Tibial artery (tissue), 4 donors: ENCODE measurements around the gene PIR.

Experiments
- DNase-seq, 2 donors: peaks; one replicate each; pipeline ENCODE4 v3.0.0-alpha.2; 2019
- H3K27ac ChIP-seq, 2 donors: fragments of 200-600 bp; sonication (generic) in 1 of 2; 1 replicate in 1 of 2; 2 replicates in 1 of 2; pipeline ENCODE4 v1.5.1; 2018 to 2019; ENCODE audit warnings: mild to moderate bottlenecking in 1 of 2
- H3K27me3 ChIP-seq, 2 donors: fragments of 200-600 bp; sonication (generic) in 1 of 2; one replicate each; pipeline versions ENCODE4 v1.5.1 to v1.6.0; 2016 to 2019
- H3K36me3 ChIP-seq, 3 donors: fragments of 200-600 bp; sonication (generic) in 2 of 3; one replicate each; pipeline ENCODE4 v1.5.1; 2016 to 2019; ENCODE audit warnings: mild to moderate bottlenecking in 2 of 3
- H3K4me1 ChIP-seq, 4 donors: fragments of 200-600 bp; sonication (generic) in 2 of 4; 1 replicate in 3 of 4; 2 replicates in 1 of 4; pipeline ENCODE4 v1.5.1; 2016 to 2019
- H3K4me3 ChIP-seq, 2 donors: fragments of 200-600 bp; sonication (generic) in 1 of 2; 1 replicate in 1 of 2; 2 replicates in 1 of 2; pipeline ENCODE4 v1.5.1; 2018 to 2019; ENCODE audit warnings: mild to moderate bottlenecking in 2 of 2
- H3K9me3 ChIP-seq, 3 donors: fragments of 200-600 bp; sonication (generic) in 1 of 3; one replicate each; pipeline ENCODE4 v1.5.1; 2016 to 2019
- CTCF ChIP-seq, 2 experiments: fragments of 200-600 bp in 1 of 2; fragments of 450-650 bp in 1 of 2; IDR thresholded peaks; one replicate each; pipeline ENCODE4 v1.5.1; 2017 to 2019; ENCODE audit warnings: antibody characterized with exemption in 2 of 2, mild to moderate bottlenecking in 1 of 2, moderate library complexity in 1 of 2
- intact Hi-C: fragments of 100-400 bp; cut with DNase I; formaldehyde crosslinking; loops from one replicate; pipeline ENCODE4 v1.15.0; 2023; ENCODE audit warnings: low total_unique reads

The PIR gene

GRCh38 chrX:15435836-15436619, 57.1 kb downstream of the PIR start:
- intact Hi-C loops, result no loop called here

GRCh38 chrX:15434205-15434604, 58.9 kb downstream of the PIR start:
- Histone ChIP-seq H3K27me3 (no peaks in the 10 kb centered on the region), H3K4me3 (no peak overlapping the region), H3K27ac (no peak overlapping the region), H3K36me3 (no peaks in the 10 kb centered on the region), H3K4me1 (no peaks in the 10 kb centered on the region), H3K9me3 (no peaks in the 10 kb centered on the region)
- no peak for TF ChIP-seq CTCF (IDR thresholded peaks at IDR 0.05)
- no peak for DNase-seq
- intact Hi-C loops, result no loop called here

More at GRCh38 chrX:15435836-15436619, 57.1 kb downstream of the PIR start:
- no peak for TF ChIP-seq CTCF (IDR thresholded peaks at IDR 0.05)
- DNase-seq, result no peak
- H3K27ac ChIP-seq, result no peak overlapping the region
- H3K4me3 ChIP-seq, result no peak overlapping the region
- H3K27me3 ChIP-seq, result no peaks in the 10 kb centered on the region
- H3K36me3 ChIP-seq, result no peaks in the 10 kb centered on the region
- no peaks in the 10 kb centered on the region for H3K4me1 ChIP-seq
- no peaks in the 10 kb centered on the region for H3K9me3 ChIP-seq

- Histone ChIP-seq H3K27me3 (no peaks in the 10 kb centered on the region), H3K27ac (no peak overlapping the region), H3K4me3 (no peak overlapping the region), H3K36me3 (no peaks in the 10 kb centered on the region), H3K9me3 (no peaks in the 10 kb centered on the region), H3K4me1 (no peaks in the 10 kb centered on the region)
- intact Hi-C loops, result no loop called here
- DNase-seq, result no peak
- no peak for TF ChIP-seq CTCF (IDR thresholded peaks at IDR 0.05)
Measured at GRCh38 chrX:15430584-15430983, 62.5 kb downstream of the PIR start.

DNA sequence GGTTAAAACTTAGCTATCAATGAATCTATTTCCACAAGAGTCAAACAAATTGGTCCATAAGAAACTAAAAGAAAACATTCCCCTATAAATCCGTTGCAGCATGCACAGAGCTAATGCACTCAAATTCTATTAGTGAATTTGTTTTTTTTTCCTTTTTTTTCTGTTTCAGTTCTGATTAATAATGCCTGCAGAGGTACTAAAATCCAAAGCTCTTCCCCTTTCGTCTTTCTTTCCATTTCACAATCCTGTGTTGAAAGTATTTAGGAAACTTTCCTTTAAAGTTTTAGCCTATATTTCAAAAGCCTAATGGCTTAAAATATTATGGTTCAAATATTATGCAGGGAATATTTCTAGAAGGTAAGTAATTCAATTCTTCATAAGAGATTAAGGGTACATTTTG, 63.1 kb downstream of the PIR start:
- H3K27me3 ChIP-seq, result no peaks in the 10 kb centered on the region
- H3K4me1 ChIP-seq, result no peaks in the 10 kb centered on the region
- no peak overlapping the region for H3K4me3 ChIP-seq
- no peak for DNase-seq
- no peaks in the 10 kb centered on the region for H3K36me3 ChIP-seq
- H3K9me3 ChIP-seq, result no peaks in the 10 kb centered on the region
- TF ChIP-seq CTCF (IDR thresholded peaks at IDR 0.05), result no peak
- no peak overlapping the region for H3K27ac ChIP-seq
- intact Hi-C loops, result no loop called here

GRCh38 chrX:15425024-15425423, 68.1 kb downstream of the PIR start:
- no peak for TF ChIP-seq CTCF (IDR thresholded peaks at IDR 0.05)
- Histone ChIP-seq H3K4me1 (no peaks in the 10 kb centered on the region), H3K27ac (no peak overlapping the region), H3K9me3 (no peaks in the 10 kb centered on the region), H3K27me3 (no peaks in the 10 kb centered on the region), H3K4me3 (no peak overlapping the region), H3K36me3 (peaks cover 0 to 8% (median 0%) of the 10 kb centered on the region in 3 donors)
- intact Hi-C loops, result no loop called here
- no peak for DNase-seq
